K562 (cell line): Measurements from ENCODE around the gene HEXD. TPM values are rescaled to one million over a fixed set of nuclear protein-coding genes. Genes with fewer than 3 reads are reported as not detected.

Experiments
- ATAC-seq: fragments of 200-7000 bp; cut with Tn5 transposase; 3 replicates; pipeline ENCODE4 v1.9.1; 2020; ENCODE audit warnings: moderate library complexity
- BruUV-seq: library from RNA; stranded (reverse); fragments of 400-500 nt; replicated peaks from 2 replicates; lab custom pipeline; 2021; lab: Mats Ljungman, UMichigan
- CTCF ChIA-PET: fragments of 300-600 bp; formaldehyde crosslinking; extraction: SDS; loops from one replicate; lab custom pipeline; 2021; ENCODE audit warnings: low intra/inter-chr PET ratio; lab: Yijun Ruan, JAX
- POLR2A ChIA-PET: fragments of 300-600, 350-650 bp; sonication (Branson Sonifier 250); formaldehyde crosslinking; extraction: SDS; loops from one replicate; lab custom pipeline; 2021; ENCODE audit warnings: antibody characterized with exemption, inconsistent platforms; lab: Yijun Ruan, JAX
- DNase-seq, 4 experiments: peaks; one replicate each; pipeline versions ENCODE4 v3.0.0 to v3.0.0-alpha.2; 2011 to 2018; ENCODE audit warnings: low spot score in 3 of 4, mixed read lengths in 3 of 4; ENCODE audit errors: extremely low read depth in 1 of 4
- FAIRE-seq: peaks from 2 replicates; lab custom pipeline; 2011; peaks lifted over from hg19 to GRCh38; lab: Jason Lieb, UNC
- H2AFZ ChIP-seq: 2 replicates; pipeline ENCODE4 v1.6.0; 2011; ENCODE audit warnings: low read depth, low read length, control low read depth, inconsistent platforms
- H3K27ac ChIP-seq: fragments of 200-600 bp; 3 replicates; pipeline ENCODE4 v1.8.0; 2011; ENCODE audit warnings: low read depth, mild to moderate bottlenecking, control low read depth, inconsistent platforms, low read length, moderate library complexity, mixed read lengths; ENCODE audit errors: extremely low read depth
- H3K27me3 ChIP-seq, 2 experiments: fragments of 300-600 bp in 1 of 2; 2 replicates in 1 of 2; 3 replicates in 1 of 2; pipeline versions ENCODE4 v1.6.0 to v1.8.0; 2011; ENCODE audit warnings: inconsistent platforms in 2 of 2, low read length in 2 of 2, mild to moderate bottlenecking in 1 of 2, mixed read lengths in 1 of 2, moderate library complexity in 1 of 2; ENCODE audit not compliant: control insufficient read depth in 2 of 2, insufficient read depth in 2 of 2
- H3K36me3 ChIP-seq: fragments of 300-600 bp; 3 replicates; pipeline ENCODE4 v1.8.0; 2011; ENCODE audit warnings: mild to moderate bottlenecking, low read length, inconsistent platforms; ENCODE audit not compliant: control insufficient read depth, insufficient read depth
- H3K4me1 ChIP-seq, 2 experiments: fragments of 200-600 bp in 1 of 2; replicated peaks in 1 of 2; 2 replicates in 1 of 2; 3 replicates in 1 of 2; pipeline versions ENCODE4 v1.5.1 to v1.8.0; 2011; ENCODE audit warnings: inconsistent platforms in 2 of 2, low read length in 2 of 2, mild to moderate bottlenecking in 1 of 2, mixed read lengths in 1 of 2, moderate library complexity in 1 of 2; ENCODE audit not compliant: control insufficient read depth in 2 of 2, insufficient read depth in 2 of 2
- H3K4me2 ChIP-seq: 2 replicates; pipeline ENCODE4 v1.6.1; 2011; ENCODE audit warnings: low read length, control low read depth, inconsistent platforms, mixed read lengths; ENCODE audit not compliant: insufficient read depth
- H3K4me3 ChIP-seq: fragments of 200-600 bp; sonication (generic), shearing (Covaris generic); 2 replicates; pipeline ENCODE4 v1.5.1; 2016; ENCODE audit warnings: control low read depth, inconsistent platforms
- H3K79me2 ChIP-seq: fragments of 200-600 bp; 3 replicates; pipeline ENCODE4 v1.8.0; 2011; ENCODE audit warnings: low read length, inconsistent platforms; ENCODE audit not compliant: control insufficient read depth, insufficient read depth
- H3K9ac ChIP-seq, 2 experiments: 2 replicates each; pipeline versions ENCODE4 v1.6.0 to v1.6.1; 2011; ENCODE audit warnings: low read depth in 2 of 2, low read length in 2 of 2, control low read depth in 1 of 2, inconsistent platforms in 1 of 2, mild to moderate bottlenecking in 1 of 2, mixed read lengths in 1 of 2; ENCODE audit not compliant: insufficient read depth in 1 of 2
- H3K9me1 ChIP-seq: one replicate; pipeline ENCODE4 v1.6.0; 2011; ENCODE audit warnings: inconsistent platforms, mild to moderate bottlenecking, low read length, moderate library complexity; ENCODE audit not compliant: control insufficient read depth, insufficient read depth
- H3K9me3 ChIP-seq: replicated peaks from 2 replicates; pipeline ENCODE4 v1.5.1; 2011; ENCODE audit warnings: low read depth, low read length, inconsistent platforms; ENCODE audit not compliant: control insufficient read depth, insufficient read depth
- H4K20me1 ChIP-seq: replicated peaks from 2 replicates; pipeline ENCODE4 v1.6.1; 2011; ENCODE audit warnings: low read length, inconsistent platforms, mixed read lengths; ENCODE audit not compliant: control insufficient read depth, insufficient read depth
- CCNT2 ChIP-seq: IDR thresholded peaks from 2 replicates; pipeline ENCODE4 v1.6.1; 2011; ENCODE audit warnings: borderline replicate concordance, low read depth, mild to moderate bottlenecking, moderate library complexity, mixed read lengths, low read length; ENCODE audit not compliant: insufficient read length; ENCODE audit errors: extremely low read depth
- EGR1 ChIP-seq: fragments of 450-650 bp; conservative IDR thresholded peaks from 2 replicates; pipeline ENCODE4 v1.6.1; 2017; ENCODE audit warnings: mild to moderate bottlenecking
- POLR2G ChIP-seq: fragments of 200-400 bp; formaldehyde crosslinking; IDR thresholded peaks from 2 replicates; pipeline ENCODE4 v1.6.1; 2017; ENCODE audit warnings: low read depth, mild to moderate bottlenecking, antibody characterized with exemption, low read length, moderate library complexity
- RBFOX2 ChIP-seq: fragments of 200-400 bp; formaldehyde crosslinking; IDR thresholded peaks from 2 replicates; pipeline ENCODE4 v1.6.1; 2017; ENCODE audit warnings: low read depth, mild to moderate bottlenecking, low read length, moderate library complexity
- RBM22 ChIP-seq: fragments of 200-400 bp; formaldehyde crosslinking; IDR thresholded peaks from 2 replicates; pipeline ENCODE4 v1.6.1; 2018; ENCODE audit warnings: low read length, low read depth; ENCODE audit not compliant: poor library complexity, severe bottlenecking
- ZBTB33 ChIP-seq: sonication (generic); formaldehyde crosslinking; IDR thresholded peaks from 2 replicates; pipeline ENCODE4 v1.8.1; 2023; ENCODE audit warnings: mild to moderate bottlenecking, missing genetic modification reagents
- ZSCAN32 ChIP-seq: fragments of 450-650 bp; formaldehyde crosslinking; IDR thresholded peaks from 2 replicates; pipeline ENCODE4 v1.4.0; 2020; ENCODE audit warnings: mild to moderate bottlenecking, moderate library complexity
- WGBS: fragments of 100-300 bp; shearing (Covaris generic); methylation state at CpG from one replicate; pipeline ENCODE4 v1.1.6; 2016; ENCODE audit warnings: low coverage, mixed read lengths; ENCODE audit not compliant: insufficient coverage; ENCODE audit errors: missing lambda C conversion rate; 5-methylcytosine and 5-hydroxymethylcytosine counted together
- in situ Hi-C: fragments of 300-500 bp; cut with MboI; formaldehyde crosslinking; loops from 4 replicates; pipeline ENCODE4 v1.15.0; 2018; ENCODE audit warnings: inconsistent platforms, mixed read lengths
- intact Hi-C: fragments of 100-400 bp; cut with micrococcal nuclease; formaldehyde crosslinking; loops from 2 replicates; pipeline ENCODE4 v1.14.2; 2022
- polyA plus RNA-seq, 8 experiments: library from polyadenylated mRNA; depleted of rRNA in 4 of 8; stranded (reverse) in 5 of 8; unstranded in 3 of 8; fragments of >200 nt; fragmentation: Nextera tagmentation in 2 of 8; fragmentation: Illumina TruSeq in 1 of 8; extraction: Ambion mirVana in 2 of 8; extraction: Trizol in 1 of 8; gene quantifications; 2 replicates each; pipeline versions ENCODE4 v1.2.1 to v1.2.3, GENCODE V29; 2011 to 2014; ENCODE audit warnings: inconsistent platforms in 1 of 8, missing spikeins in 1 of 8
- total RNA-seq, 7 experiments: library from RNA; depleted of rRNA in 6 of 7; stranded (reverse); fragments of >200 nt in 6 of 7; fragmentation: Illumina TruSeq in 2 of 7; extraction: Trizol in 2 of 7; gene quantifications; 2 replicates each; pipeline versions ENCODE4 v1.2.1 to v1.2.3, GENCODE V29; 2011 to 2021; ENCODE audit warnings: low replicate concordance in 1 of 7

Gene HEXD
- total and polyA plus RNA-seq, 9 of the 15 experiments (the other 6 are each of a cell fraction or from before 2014, with no cell fraction given), result 1.0 to 25.3 (median 10.0) TPM

DNA sequence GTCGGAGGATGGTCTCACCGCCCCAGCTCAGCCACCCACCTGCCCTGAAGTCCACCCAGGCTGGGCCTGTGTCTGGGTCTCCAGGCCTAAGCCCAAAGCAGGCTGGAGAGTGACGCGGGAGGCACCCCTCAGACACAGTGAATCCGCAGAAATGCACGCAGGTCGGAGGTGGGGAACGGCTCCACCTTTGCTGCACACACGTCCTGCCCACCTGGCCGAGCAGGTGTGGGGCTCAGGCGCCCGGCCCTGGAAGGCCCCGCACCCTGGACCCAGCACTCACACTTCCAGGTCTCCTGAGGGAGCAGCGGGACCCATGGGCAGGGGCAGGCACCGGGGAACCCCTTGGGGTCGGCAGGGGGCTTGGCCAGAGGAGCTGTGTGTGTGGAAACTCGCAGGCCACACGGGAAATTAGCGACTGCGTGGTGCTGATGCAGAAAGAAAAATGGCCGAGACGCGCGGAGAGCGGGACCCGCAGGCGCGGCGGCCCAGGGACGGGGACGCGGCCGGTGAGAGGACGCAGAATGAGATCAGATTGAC lies 21.8 kb downstream of the HEXD start:
- DNase-seq (no peak), ATAC-seq (no peak), FAIRE-seq (no peak)
- Histone ChIP-seq H3K9me3 (no peaks in the 10 kb centered on the region), H3K9ac (peak overlapping the region in 1 of 2 experiments; percentile 26; a peak in 1 of 4 replicates), H2AFZ (no peak overlapping the region), H3K27ac (no peak overlapping the region), H3K36me3 (peaks cover 24% of the 10 kb centered on the region; the same call in 1 of the 3 replicates), H3K4me1 (peaks cover 0 to 72% of the 10 kb centered on the region in 2 experiments; a peak in 2 of 5 replicates), H3K9me1 (no peaks in the 10 kb centered on the region), H3K4me3 (no peak overlapping the region), H3K27me3 (no peaks in the 10 kb centered on the region), H3K4me2 (no peak overlapping the region), H4K20me1 (no peaks in the 10 kb centered on the region), H3K79me2 (no peaks in the 10 kb centered on the region)
- POLR2A ChIA-PET, result interaction anchor here (0.7 kb wide), 1 partner anchor 11 kb away, joined by 3 read pairs; no protein-coding TSS in a partner anchor
- 86% methylated on average over 25 of the region's 34 CpGs for WGBS
- CTCF ChIA-PET, result no interaction called here
- TF ChIP-seq ZBTB33 (CRISPR knock-in tag) (peak; percentile 60; the same call in 1 of the 2 replicates), RBFOX2 (peak; percentile 42; the same call in 1 of the 2 replicates), EGR1 (no peak), POLR2G (peak; percentile 74), RBM22 (peak; percentile 43), CCNT2 (peak; percentile 21), ZSCAN32 (CRISPR knock-in tag) (no peak)
- BruUV-seq, result no TSS peak
- intact Hi-C loops (no loop called here), in situ Hi-C loops (no loop called here)
